Measurements from ENCODE around the gene CBY2. TPM values are rescaled to one million over a fixed set of nuclear protein-coding genes. Genes with fewer than 3 reads are reported as not detected.

The CBY2 gene
- total RNA-seq, 1 donor from 2014 or later: not detected

- peaks cover 7% of the 10 kb centered on the region for H3K27me3 Mint-ChIP-seq (ENCODE audit: low read depth)
- no peak for DNase-seq (ENCODE audit: low spot score)
- H3K36me3 Mint-ChIP-seq (ENCODE audit: low read depth): no peaks in the 10 kb centered on the region
- no peaks in the 10 kb centered on the region for H3K9me3 Mint-ChIP-seq
- H3K4me3 Mint-ChIP-seq (ENCODE audit: low read depth): no peak overlapping the region
- H3K27ac Mint-ChIP-seq: no peak overlapping the region
- peaks cover 3% of the 10 kb centered on the region for H3K4me1 Mint-ChIP-seq (ENCODE audit: low read depth)
- intact Hi-C loops (cut with micrococcal nuclease): no loop called here
Measured at GRCh38 chr13:45683701-45684100, 18.4 kb upstream of the CBY2 start.

- Mint-ChIP-seq H3K27me3 (ENCODE audit: low read depth) (peaks cover 9% of the 10 kb centered on the region), H3K4me3 (ENCODE audit: low read depth) (no peak overlapping the region), H3K4me1 (ENCODE audit: low read depth) (no peaks in the 10 kb centered on the region), H3K27ac (no peak overlapping the region), H3K9me3 (no peaks in the 10 kb centered on the region), H3K36me3 (ENCODE audit: low read depth) (no peaks in the 10 kb centered on the region)
- intact Hi-C loops (cut with micrococcal nuclease): no loop called here
- DNase-seq (ENCODE audit: low spot score): no peak
Measured at GRCh38 chr13:45688577-45688976, 13.5 kb upstream of the CBY2 start.

- H3K36me3 Mint-ChIP-seq (ENCODE audit: low read depth): no peaks in the 10 kb centered on the region
- H3K9me3 Mint-ChIP-seq: no peaks in the 10 kb centered on the region
- DNase-seq (ENCODE audit: low spot score): no peak
- intact Hi-C loops (cut with micrococcal nuclease): no loop called here
- H3K27me3 Mint-ChIP-seq (ENCODE audit: low read depth): peaks cover 4% of the 10 kb centered on the region
- H3K4me1 Mint-ChIP-seq (ENCODE audit: low read depth): peaks cover 7% of the 10 kb centered on the region
- H3K4me3 Mint-ChIP-seq (ENCODE audit: low read depth): no peak overlapping the region
- H3K27ac Mint-ChIP-seq: no peak overlapping the region
Measured at GRCh38 chr13:45690636-45691035, 11.5 kb upstream of the CBY2 start.

GRCh38 chr13:45691251-45691650 is 10.9 kb upstream of the CBY2 start:
- no peak overlapping the region for H3K4me3 Mint-ChIP-seq (ENCODE audit: low read depth)
- peaks cover 2% of the 10 kb centered on the region for H3K27me3 Mint-ChIP-seq (ENCODE audit: low read depth)
- H3K4me1 Mint-ChIP-seq (ENCODE audit: low read depth): peaks cover 10% of the 10 kb centered on the region
- DNase-seq (ENCODE audit: low spot score): no peak
- H3K36me3 Mint-ChIP-seq (ENCODE audit: low read depth): no peaks in the 10 kb centered on the region
- H3K27ac Mint-ChIP-seq: no peak overlapping the region
- no peaks in the 10 kb centered on the region for H3K9me3 Mint-ChIP-seq
- intact Hi-C loops (cut with micrococcal nuclease): no loop called here

- H3K27me3 Mint-ChIP-seq (ENCODE audit: low read depth): peaks cover 2% of the 10 kb centered on the region
- H3K9me3 Mint-ChIP-seq: no peaks in the 10 kb centered on the region
- H3K27ac Mint-ChIP-seq: no peak overlapping the region
- H3K4me3 Mint-ChIP-seq (ENCODE audit: low read depth): no peak overlapping the region
- DNase-seq (ENCODE audit: low spot score): no peak
- intact Hi-C loops (cut with micrococcal nuclease): no loop called here
- peaks cover 12% of the 10 kb centered on the region for H3K4me1 Mint-ChIP-seq (ENCODE audit: low read depth)
- H3K36me3 Mint-ChIP-seq (ENCODE audit: low read depth): no peaks in the 10 kb centered on the region
Measured at GRCh38 chr13:45691667-45692066, 10.5 kb upstream of the CBY2 start.

GRCh38 chr13:45695198-45695730 is 6.9 kb upstream of the CBY2 start:
- Mint-ChIP-seq H3K27ac (peak overlapping the region; percentile 31), H3K9me3 (no peaks in the 10 kb centered on the region), H3K4me1 (ENCODE audit: low read depth) (peaks cover 15% of the 10 kb centered on the region), H3K36me3 (ENCODE audit: low read depth) (no peaks in the 10 kb centered on the region), H3K27me3 (ENCODE audit: low read depth) (peaks cover 2% of the 10 kb centered on the region), H3K4me3 (ENCODE audit: low read depth) (no peak overlapping the region)
- no peak for DNase-seq (ENCODE audit: low spot score)
- intact Hi-C loops (cut with micrococcal nuclease): loop anchor here (2.0 to 5.0 kb wide), 2 partner anchors 68 to 637 kb away; no protein-coding TSS in a partner anchor

- no peak overlapping the region for H3K4me3 Mint-ChIP-seq (ENCODE audit: low read depth)
- no peaks in the 10 kb centered on the region for H3K9me3 Mint-ChIP-seq
- peaks cover 27% of the 10 kb centered on the region for H3K4me1 Mint-ChIP-seq (ENCODE audit: low read depth)
- no peak for DNase-seq (ENCODE audit: low spot score)
- H3K27ac Mint-ChIP-seq: peak overlapping the region; percentile 18
- H3K36me3 Mint-ChIP-seq (ENCODE audit: low read depth): no peaks in the 10 kb centered on the region
- no peaks in the 10 kb centered on the region for H3K27me3 Mint-ChIP-seq (ENCODE audit: low read depth)
- intact Hi-C loops (cut with micrococcal nuclease): loop anchor here (5.0 kb wide), 1 partner anchor 636 kb away; no protein-coding TSS in a partner anchor
Measured at GRCh38 chr13:45696610-45697226, 5.4 kb upstream of the CBY2 start.

- peaks cover 25% of the 10 kb centered on the region for H3K4me1 Mint-ChIP-seq (ENCODE audit: low read depth)
- peak overlapping the region; percentile 30 for H3K4me3 Mint-ChIP-seq (ENCODE audit: low read depth)
- no peaks in the 10 kb centered on the region for H3K36me3 Mint-ChIP-seq (ENCODE audit: low read depth)
- H3K27me3 Mint-ChIP-seq (ENCODE audit: low read depth): no peaks in the 10 kb centered on the region
- intact Hi-C loops (cut with micrococcal nuclease): no loop called here
- peak overlapping the region; percentile 72 for H3K27ac Mint-ChIP-seq
- DNase-seq (ENCODE audit: low spot score): no peak
- no peaks in the 10 kb centered on the region for H3K9me3 Mint-ChIP-seq
Measured at GRCh38 chr13:45700971-45701900, 884 bp upstream of the CBY2 start.

GRCh38 chr13:45702869-45703391 is 810 bp downstream of the CBY2 start:
- Mint-ChIP-seq H3K4me1 (ENCODE audit: low read depth) (peaks cover 19% of the 10 kb centered on the region), H3K4me3 (ENCODE audit: low read depth) (no peak overlapping the region), H3K36me3 (ENCODE audit: low read depth) (no peaks in the 10 kb centered on the region), H3K27me3 (ENCODE audit: low read depth) (no peaks in the 10 kb centered on the region), H3K9me3 (no peaks in the 10 kb centered on the region), H3K27ac (no peak overlapping the region)
- DNase-seq (ENCODE audit: low spot score): no peak
- intact Hi-C loops (cut with micrococcal nuclease): no loop called here

- intact Hi-C loops (cut with micrococcal nuclease): no loop called here
- H3K27me3 Mint-ChIP-seq (ENCODE audit: low read depth): no peaks in the 10 kb centered on the region
- H3K4me1 Mint-ChIP-seq (ENCODE audit: low read depth): peaks cover 19% of the 10 kb centered on the region
- no peak overlapping the region for H3K4me3 Mint-ChIP-seq (ENCODE audit: low read depth)
- no peaks in the 10 kb centered on the region for H3K9me3 Mint-ChIP-seq
- DNase-seq (ENCODE audit: low spot score): no peak
- H3K36me3 Mint-ChIP-seq (ENCODE audit: low read depth): no peaks in the 10 kb centered on the region
- no peak overlapping the region for H3K27ac Mint-ChIP-seq
Measured at GRCh38 chr13:45704211-45704739, 2.2 kb downstream of the CBY2 start.

GRCh38 chr13:45704854-45705695 is 3.0 kb downstream of the CBY2 start:
- peaks cover 19% of the 10 kb centered on the region for H3K4me1 Mint-ChIP-seq (ENCODE audit: low read depth)
- H3K27me3 Mint-ChIP-seq (ENCODE audit: low read depth): no peaks in the 10 kb centered on the region
- no peaks in the 10 kb centered on the region for H3K36me3 Mint-ChIP-seq (ENCODE audit: low read depth)
- no peaks in the 10 kb centered on the region for H3K9me3 Mint-ChIP-seq
- H3K27ac Mint-ChIP-seq: no peak overlapping the region
- no peak overlapping the region for H3K4me3 Mint-ChIP-seq (ENCODE audit: low read depth)
- intact Hi-C loops (cut with micrococcal nuclease): no loop called here
- DNase-seq (ENCODE audit: low spot score): no peak

GRCh38 chr13:45705918-45706317 is 3.8 kb downstream of the CBY2 start:
- H3K9me3 Mint-ChIP-seq: no peaks in the 10 kb centered on the region
- H3K27ac Mint-ChIP-seq: no peak overlapping the region
- no peaks in the 10 kb centered on the region for H3K27me3 Mint-ChIP-seq (ENCODE audit: low read depth)
- intact Hi-C loops (cut with micrococcal nuclease): no loop called here
- H3K36me3 Mint-ChIP-seq (ENCODE audit: low read depth): no peaks in the 10 kb centered on the region
- H3K4me3 Mint-ChIP-seq (ENCODE audit: low read depth): no peak overlapping the region
- peaks cover 14% of the 10 kb centered on the region for H3K4me1 Mint-ChIP-seq (ENCODE audit: low read depth)
- no peak for DNase-seq (ENCODE audit: low spot score)

All from activated T-helper 2 cell treated with anti-CD3 and anti-CD28 coated beads, Interferon-gamma antibody, Interleukin-2, Interleukin-4, amounts not matched to agents 10 μg/mL and 5 μg/mL and 100 μg/mL, durations not matched to agents 14 hours and 24 hours and 36 hours (primary cell).